KOPT-K1 (cell line): Measurements from ENCODE around the gene DLGAP5.

Experiments
- H3K27ac ChIP-seq: fragments of 200-600 bp; sonication (generic); 2 replicates; pipeline ENCODE4 v1.5.1; 2016; ENCODE audit warnings: antibody characterized with exemption, mild to moderate bottlenecking, low read depth, low read length; ENCODE audit not compliant: poor library complexity, severe bottlenecking
- H3K36me3 ChIP-seq: fragments of 200-600 bp; sonication (generic); 2 replicates; pipeline ENCODE4 v1.5.1; 2017; ENCODE audit warnings: antibody characterized with exemption, mild to moderate bottlenecking, low read length, moderate library complexity; ENCODE audit not compliant: insufficient read depth
- H3K9me3 ChIP-seq: fragments of 200-600 bp; sonication (generic); 2 replicates; pipeline ENCODE4 v1.5.1; 2017; ENCODE audit warnings: antibody characterized with exemption, low read length, mild to moderate bottlenecking; ENCODE audit not compliant: insufficient read depth, poor library complexity, severe bottlenecking

DLGAP5 gene

DNA sequence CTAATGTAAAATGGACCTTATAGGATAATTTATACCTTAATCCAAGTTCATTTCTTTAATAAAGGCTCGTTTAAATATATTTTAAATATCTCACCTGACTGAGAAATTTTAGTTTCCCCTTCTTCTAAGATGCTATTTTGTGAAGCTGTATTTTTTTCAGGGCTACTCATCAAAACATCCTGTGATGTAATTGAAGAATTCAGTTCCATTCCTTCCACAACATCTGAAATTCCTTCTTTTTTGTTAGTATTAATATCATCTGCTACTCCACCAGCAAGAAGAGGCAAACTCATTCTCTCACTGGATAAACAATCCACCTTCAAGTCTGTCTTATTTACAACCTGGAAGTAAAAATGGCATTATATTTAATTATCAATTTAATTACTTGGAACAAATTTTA, 39.8 kb downstream of the DLGAP5 start:
- no peaks in the 10 kb centered on the region for H3K9me3 ChIP-seq
- no peak overlapping the region for H3K27ac ChIP-seq
- H3K36me3 ChIP-seq = peaks cover 100% of the 10 kb centered on the region

DNA sequence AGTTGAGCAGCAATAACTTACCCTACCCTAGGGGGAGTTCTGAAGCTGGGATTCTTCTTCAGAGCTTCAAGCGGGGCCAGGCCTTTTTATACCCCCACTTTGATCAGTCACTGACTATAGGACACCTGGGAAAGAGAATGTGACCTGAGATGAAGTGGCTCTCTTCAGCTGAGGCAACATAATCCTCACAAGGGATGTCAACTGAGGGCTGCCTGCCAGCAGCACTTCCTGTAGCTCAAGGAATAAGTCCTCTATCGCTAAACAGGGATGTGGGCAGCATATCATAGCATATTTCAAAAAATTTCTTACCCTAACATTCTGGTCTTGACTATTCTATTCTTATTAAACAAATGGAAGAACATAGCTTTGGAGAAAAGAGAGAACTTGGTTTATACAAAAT, 45.0 kb downstream of the DLGAP5 start:
- Histone ChIP-seq H3K9me3 (no peaks in the 10 kb centered on the region), H3K36me3 (peaks cover 99% of the 10 kb centered on the region), H3K27ac (no peak overlapping the region)

DNA sequence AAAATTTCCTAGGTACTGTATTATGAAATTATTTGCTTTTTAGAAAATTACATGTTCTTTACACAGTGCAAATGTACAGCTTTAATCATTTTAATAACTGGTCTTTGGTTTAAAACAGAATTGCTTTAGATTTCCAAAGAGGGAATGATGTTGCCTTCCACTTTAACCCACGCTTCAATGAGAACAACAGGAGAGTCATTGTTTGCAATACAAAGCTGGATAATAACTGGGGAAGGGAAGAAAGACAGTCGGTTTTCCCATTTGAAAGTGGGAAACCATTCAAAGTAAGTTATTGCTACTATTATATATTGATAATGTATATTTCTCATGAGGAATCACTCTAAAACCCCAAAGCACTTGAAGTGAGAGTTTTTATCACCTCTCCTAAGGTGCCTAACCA, 48.9 kb downstream of the DLGAP5 start:
- H3K27ac ChIP-seq = no peak overlapping the region
- H3K36me3 ChIP-seq = peaks cover 99% of the 10 kb centered on the region
- no peaks in the 10 kb centered on the region for H3K9me3 ChIP-seq

DNA sequence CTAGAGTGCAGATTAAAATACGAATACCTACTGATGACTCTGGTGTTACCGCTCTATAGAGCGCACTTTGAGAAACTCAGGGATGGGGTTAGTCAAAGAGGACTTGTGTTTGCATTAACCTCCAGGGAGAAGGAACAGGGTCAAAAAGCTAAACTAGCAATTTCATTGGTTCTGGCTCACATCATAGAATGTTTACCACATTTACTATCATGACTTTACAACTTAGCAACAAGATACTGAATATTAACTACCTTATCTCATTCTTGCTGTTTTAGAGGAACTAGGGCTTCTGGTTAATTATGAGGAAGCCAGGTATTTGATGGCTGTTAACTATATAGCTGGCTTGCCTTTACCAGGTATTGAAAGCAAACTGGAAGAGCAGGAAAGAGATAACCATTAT, 49.6 kb downstream of the DLGAP5 start:
- H3K27ac ChIP-seq = no peak overlapping the region
- H3K36me3 ChIP-seq = peaks cover 99% of the 10 kb centered on the region
- no peaks in the 10 kb centered on the region for H3K9me3 ChIP-seq

DNA sequence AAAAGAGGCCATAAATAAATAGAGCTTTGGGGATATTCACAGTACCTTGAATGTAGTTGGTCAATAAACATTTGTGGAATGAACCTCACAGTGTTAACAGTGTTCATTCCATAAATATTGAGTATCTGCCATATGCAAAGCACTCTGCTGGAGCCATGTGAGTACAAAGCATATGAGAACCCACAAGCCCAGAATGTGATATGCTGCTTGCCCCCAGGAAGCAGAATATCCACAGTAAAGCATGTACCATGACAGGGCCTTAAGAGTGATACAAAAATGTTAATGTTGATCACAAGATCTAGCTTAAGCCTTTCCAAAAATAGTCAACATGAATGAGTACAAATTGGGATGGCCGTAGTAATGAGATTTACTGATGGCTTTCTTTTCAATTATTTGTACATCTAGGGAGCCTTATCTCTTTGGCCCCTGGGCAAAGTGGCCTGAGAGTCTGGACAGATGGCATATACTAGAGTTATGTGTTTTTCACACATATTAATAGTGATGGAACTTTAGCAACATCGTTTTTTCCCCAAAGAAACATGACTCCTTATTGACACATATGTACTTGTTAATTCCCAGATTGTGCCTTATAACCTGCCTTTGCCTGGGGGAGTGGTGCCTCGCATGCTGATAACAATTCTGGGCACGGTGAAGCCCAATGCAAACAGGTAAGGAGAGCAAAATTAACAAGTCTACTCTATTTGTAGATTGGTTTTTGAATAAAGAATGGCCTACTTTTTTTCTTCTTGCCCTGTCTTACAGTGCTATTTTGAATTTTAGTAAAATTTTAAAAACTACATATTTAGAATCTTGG, 51.5 kb downstream of the DLGAP5 start:
- no peaks in the 10 kb centered on the region for H3K9me3 ChIP-seq
- peaks cover 91% of the 10 kb centered on the region for H3K36me3 ChIP-seq
- H3K27ac ChIP-seq = no peak overlapping the region

DNA sequence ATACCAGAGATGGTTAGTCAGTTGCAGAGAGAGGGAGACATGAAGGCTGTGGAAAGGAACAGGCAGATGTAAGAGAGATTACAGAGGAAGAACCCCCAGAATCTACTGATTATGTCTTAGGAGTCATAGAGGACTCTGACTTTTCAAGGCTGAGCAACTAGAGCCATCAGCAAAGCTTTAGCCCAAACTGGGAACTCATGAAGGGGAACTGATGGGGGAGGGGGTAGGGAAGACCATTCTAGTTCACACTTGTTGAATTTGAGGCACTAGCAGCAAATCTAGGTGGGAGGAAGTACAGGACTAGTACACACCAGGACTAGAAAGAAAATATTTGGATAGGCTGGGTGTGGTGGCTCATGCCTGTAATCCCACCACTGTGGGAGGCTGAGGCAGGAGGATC, 52.2 kb downstream of the DLGAP5 start:
- no peak overlapping the region for H3K27ac ChIP-seq
- peaks cover 91% of the 10 kb centered on the region for H3K36me3 ChIP-seq
- no peaks in the 10 kb centered on the region for H3K9me3 ChIP-seq

DNA sequence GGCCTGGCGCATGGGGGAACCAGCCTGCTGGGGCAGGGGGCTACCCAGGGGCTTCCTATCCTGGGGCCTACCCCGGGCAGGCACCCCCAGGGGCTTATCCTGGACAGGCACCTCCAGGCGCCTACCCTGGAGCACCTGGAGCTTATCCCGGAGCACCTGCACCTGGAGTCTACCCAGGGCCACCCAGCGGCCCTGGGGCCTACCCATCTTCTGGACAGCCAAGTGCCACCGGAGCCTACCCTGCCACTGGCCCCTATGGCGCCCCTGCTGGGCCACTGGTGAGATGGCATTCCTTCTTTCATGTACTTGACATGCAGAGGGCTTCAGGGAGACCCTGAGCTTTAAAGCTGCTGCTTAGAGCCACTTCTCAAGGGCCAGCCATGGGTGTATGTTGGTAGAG, 53.3 kb downstream of the DLGAP5 start:
- H3K27ac ChIP-seq = no peak overlapping the region
- H3K9me3 ChIP-seq = no peaks in the 10 kb centered on the region
- peaks cover 87% of the 10 kb centered on the region for H3K36me3 ChIP-seq

DNA sequence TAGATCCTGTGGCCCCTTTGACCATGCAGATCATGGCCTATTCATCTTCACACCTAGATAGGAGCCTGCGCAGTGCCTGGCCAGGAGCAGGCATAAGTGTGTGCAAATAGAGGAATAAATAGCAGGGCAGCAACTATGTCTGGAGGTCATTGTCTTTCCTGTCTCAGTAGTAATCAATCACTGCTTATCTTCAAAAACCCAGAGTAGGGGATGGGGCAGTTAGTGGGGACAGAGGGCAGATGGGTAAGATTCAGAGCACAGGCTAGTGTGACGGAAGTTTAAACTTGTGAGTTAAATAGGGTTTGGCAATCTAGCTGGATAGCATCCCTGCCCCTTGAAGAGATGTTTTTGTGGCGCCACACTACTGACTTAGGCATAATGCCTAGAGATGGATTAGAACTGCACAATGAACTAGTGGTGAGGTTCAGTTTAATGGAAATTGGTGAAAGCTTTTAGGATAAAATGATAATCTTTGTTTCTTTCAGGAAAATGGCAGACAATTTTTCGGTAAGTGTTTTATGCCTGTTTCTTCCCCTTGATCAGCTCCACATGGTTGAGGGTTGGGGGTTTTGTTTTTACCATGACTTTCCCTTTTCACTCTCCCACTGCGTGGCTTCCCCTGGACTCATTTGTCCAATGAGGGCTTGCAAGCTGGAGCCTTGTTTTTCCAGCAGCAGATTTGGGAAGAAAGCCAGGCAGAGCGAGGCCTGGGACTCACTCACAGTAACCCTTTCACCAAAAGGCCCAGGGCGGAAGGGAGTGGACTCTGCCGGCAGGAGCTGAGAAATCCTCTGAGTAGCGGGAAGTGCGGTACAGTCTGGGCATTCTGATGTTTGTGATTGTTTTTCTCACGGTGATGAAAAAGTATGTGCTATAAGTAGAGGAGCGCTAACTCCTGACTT, 54.2 kb downstream of the DLGAP5 start:
- Histone ChIP-seq H3K9me3 (no peaks in the 10 kb centered on the region), H3K36me3 (peaks cover 79% of the 10 kb centered on the region), H3K27ac (no peak overlapping the region)

DNA sequence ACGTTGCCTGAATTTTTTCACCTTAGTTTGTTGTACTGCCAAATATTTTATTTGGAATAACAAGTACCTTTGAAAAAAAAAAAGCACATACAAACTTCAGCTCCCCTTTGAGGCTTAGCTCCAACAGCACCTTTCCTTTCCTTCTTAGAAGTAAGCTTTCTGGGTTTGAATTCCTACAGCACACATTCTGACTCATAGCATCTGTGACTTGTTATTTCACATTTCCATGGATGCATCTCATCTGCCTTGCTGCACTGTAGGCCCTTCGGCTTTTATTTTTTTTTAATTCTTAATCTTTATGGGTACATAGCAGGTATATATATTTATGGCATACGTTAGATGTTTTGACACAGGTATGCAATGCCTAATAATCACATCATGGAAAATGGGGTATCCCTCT, 55.1 kb downstream of the DLGAP5 start:
- H3K9me3 ChIP-seq = no peaks in the 10 kb centered on the region
- H3K36me3 ChIP-seq = peaks cover 70% of the 10 kb centered on the region
- H3K27ac ChIP-seq = no peak overlapping the region

DNA sequence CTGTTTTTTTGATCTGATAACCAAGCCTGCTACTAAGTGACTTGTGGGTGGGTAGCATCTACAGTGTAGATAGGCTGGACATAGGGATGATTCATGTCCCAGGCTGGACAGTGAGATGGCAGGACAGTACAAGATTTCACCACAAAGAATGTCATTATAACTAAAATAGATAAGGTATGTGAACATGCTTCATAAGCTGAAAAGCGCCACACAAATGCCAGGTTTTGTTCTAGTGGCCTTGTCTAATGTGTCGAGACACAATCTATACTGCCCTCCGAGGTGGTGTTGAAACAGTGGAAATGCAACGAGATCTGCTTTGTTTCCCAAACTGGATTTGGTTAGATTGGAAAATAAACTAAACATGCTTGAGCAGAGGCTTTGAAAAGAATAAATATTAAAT, 58.0 kb downstream of the DLGAP5 start:
- Histone ChIP-seq H3K9me3 (no peaks in the 10 kb centered on the region), H3K27ac (no peak overlapping the region), H3K36me3 (peaks cover 45% of the 10 kb centered on the region)

DNA sequence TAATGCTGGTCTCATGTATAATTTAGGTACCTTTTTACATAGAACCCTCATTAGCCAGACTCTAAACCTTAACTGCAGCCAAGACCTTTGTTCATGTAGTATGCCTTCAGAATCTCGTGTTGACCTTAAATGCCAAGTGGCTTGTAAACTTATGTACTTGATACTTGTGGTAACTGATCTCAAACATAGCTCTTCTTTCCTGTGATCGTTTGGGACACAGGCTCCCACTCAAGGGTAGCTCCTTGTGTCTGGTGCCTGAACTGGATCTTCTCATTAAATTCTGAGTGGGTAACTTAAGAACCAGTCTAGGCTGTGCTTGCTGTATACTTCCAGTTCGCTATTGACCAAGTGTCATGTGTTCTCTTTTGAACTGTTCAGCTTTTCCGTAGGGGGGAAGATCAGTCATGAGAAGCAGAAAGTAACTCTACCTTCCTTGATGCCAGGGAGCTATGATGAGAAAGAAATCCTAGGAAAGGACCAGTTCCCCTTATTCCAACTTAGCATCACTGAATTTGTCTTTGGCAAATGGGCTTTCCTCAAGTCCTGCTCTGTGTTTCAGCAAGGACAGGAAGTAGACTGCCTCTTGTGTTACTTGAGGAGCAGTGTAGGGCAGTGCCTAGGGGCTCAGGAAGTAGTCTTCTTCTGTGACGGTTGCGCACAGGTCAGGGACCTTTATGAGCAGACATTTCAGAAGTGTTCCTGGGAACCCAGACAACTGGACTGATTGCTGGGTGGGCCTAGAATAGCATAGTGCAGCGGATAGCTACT, 59.8 kb downstream of the DLGAP5 start:
- Histone ChIP-seq H3K9me3 (no peaks in the 10 kb centered on the region), H3K27ac (no peak overlapping the region), H3K36me3 (peaks cover 28% of the 10 kb centered on the region)

DNA sequence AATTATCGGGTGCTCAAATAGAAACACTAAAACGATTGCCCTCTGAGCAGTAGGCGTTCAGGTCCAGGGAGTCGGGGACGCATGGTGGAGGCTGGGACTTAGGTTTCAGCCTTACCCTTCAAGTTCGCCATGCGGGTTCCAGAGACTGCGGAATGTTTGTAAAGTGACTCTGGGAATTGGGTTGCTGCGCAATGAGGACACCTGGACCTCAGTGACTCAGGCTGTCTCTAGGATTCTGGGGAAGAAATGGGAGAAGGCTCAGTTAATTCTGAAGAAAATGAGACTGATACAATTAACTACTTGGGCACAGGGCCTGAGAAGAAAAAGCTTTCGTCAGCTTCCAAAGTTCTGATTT, 61.2 kb downstream of the DLGAP5 start:
- Histone ChIP-seq H3K27ac (no peak overlapping the region), H3K36me3 (peaks cover 20% of the 10 kb centered on the region), H3K9me3 (no peaks in the 10 kb centered on the region)

DNA sequence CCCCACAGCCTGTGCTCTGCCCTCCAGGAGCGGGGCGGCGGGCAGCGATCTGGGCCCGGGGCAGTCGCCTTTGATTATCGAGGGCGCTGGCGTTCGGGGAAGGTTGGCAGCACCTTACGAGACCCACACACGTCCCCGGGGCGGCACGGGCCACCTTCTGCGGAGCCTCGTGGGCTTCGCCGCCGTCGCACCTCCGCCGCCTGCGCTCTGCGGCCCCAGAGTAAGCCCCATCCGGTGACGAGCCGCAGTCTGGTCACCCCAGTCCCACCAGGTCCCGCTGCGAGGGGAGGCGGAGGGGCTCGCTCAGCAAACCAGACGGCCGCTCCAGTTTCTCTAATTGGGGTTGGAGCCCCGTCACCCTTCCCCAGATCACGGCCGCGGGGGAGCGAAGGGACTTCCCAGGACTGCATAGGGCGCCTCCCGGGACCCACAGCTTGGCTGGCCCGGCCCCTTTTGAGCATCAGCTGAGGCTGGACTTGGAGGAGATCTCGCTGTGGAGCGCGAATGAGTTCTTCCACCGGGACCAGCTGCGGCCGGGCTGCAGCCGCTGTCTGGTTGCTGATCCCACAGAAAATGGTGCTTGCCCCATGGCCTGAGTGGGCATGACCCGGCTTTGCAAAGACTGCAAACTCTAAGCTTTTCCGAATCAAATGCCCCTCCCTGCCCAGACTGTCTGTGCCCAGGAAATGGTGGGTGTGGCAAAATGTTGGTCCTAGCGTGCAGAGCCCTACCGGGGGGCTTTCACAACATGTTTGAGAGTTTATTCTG, 61.8 kb downstream of the DLGAP5 start:
- Histone ChIP-seq H3K27ac (no peak overlapping the region), H3K9me3 (no peaks in the 10 kb centered on the region), H3K36me3 (peaks cover 14% of the 10 kb centered on the region)

DNA sequence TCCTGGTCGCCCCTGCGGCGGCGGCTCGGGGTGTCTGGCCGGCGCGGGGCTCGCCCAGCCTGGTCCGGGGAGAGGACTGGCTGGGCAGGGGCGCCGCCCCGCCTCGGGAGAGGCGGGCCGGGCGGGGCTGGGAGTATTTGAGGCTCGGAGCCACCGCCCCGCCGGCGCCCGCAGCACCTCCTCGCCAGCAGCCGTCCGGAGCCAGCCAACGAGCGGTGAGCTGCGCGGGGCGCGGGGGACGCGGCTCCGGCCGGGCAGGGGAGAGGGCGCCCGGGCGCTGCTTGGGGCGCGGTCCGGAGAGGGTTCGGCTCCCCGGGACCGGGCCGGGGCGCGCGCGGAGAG, 62.3 kb downstream of the DLGAP5 start, which contains the start of gene LGALS3:
LGALS3 (plus strand) TSS at position 167 of the 342 bp plus-strand sequence. CDS start 8,122 bp downstream, outside the sequence.
- no peaks in the 10 kb centered on the region for H3K9me3 ChIP-seq
- peaks cover 9% of the 10 kb centered on the region for H3K36me3 ChIP-seq
- H3K27ac ChIP-seq = no peak within 1 kb of the TSS
